Activated CD8-positive, alpha-beta T cell treated with anti-CD3 and anti-CD28 coated beads, Interleukin-2, amount 10 ng/mL, durations not matched to agents 7 days and 5 days (primary cell): ENCODE measurements around the gene OTOG. TPM values are rescaled to one million over a fixed set of nuclear protein-coding genes. Genes with fewer than 3 reads are reported as not detected.

Experiments used
- ATAC-seq: fragments of 150-1000 bp; cut with Tn5 transposase; one replicate; pipeline ENCODE4 v1.10.0; 2021; ENCODE audit warnings: moderate library complexity
- CTCF ChIA-PET: fragments of 350-600 bp; sonication (Branson Sonifier 250); formaldehyde crosslinking; loops from one replicate; lab custom pipeline; 2021; ENCODE audit warnings: antibody characterized with exemption; lab: Charles Lee
- POLR2A ChIA-PET: fragments of 350-600 bp; sonication (Branson Sonifier 250); formaldehyde crosslinking; loops from one replicate; lab custom pipeline; 2021; ENCODE audit warnings: antibody characterized with exemption; lab: Charles Lee
- DNase-seq: peaks from one replicate; pipeline ENCODE4 v3.0.0-alpha.2; 2020
- H3K27ac Mint-ChIP-seq: one replicate; pipeline ENCODE4 v1.8.0; 2021; ENCODE audit warnings: mild to moderate bottlenecking, mixed read lengths
- H3K27me3 Mint-ChIP-seq: one replicate; pipeline ENCODE4 v1.8.0; 2021; ENCODE audit warnings: low read depth, mixed read lengths
- H3K36me3 Mint-ChIP-seq: one replicate; pipeline ENCODE4 v1.8.0; 2021; ENCODE audit warnings: low read depth, mixed read lengths
- H3K4me1 Mint-ChIP-seq: one replicate; pipeline ENCODE4 v1.8.0; 2021; ENCODE audit warnings: low read depth, mixed read lengths
- H3K4me3 Mint-ChIP-seq: one replicate; pipeline ENCODE4 v1.8.0; 2021; ENCODE audit warnings: mild to moderate bottlenecking, mixed read lengths
- H3K9me3 Mint-ChIP-seq: one replicate; pipeline ENCODE4 v1.8.0; 2022; ENCODE audit warnings: mixed read lengths; ENCODE audit not compliant: insufficient read depth
- total RNA-seq, 2 experiments: library from RNA; stranded (reverse); gene quantifications; one replicate each; pipeline ENCODE4 v1.2.3, GENCODE V29; 2021

Gene OTOG
- total RNA-seq, 2 experiments from 2014 or later, result not detected

DNA sequence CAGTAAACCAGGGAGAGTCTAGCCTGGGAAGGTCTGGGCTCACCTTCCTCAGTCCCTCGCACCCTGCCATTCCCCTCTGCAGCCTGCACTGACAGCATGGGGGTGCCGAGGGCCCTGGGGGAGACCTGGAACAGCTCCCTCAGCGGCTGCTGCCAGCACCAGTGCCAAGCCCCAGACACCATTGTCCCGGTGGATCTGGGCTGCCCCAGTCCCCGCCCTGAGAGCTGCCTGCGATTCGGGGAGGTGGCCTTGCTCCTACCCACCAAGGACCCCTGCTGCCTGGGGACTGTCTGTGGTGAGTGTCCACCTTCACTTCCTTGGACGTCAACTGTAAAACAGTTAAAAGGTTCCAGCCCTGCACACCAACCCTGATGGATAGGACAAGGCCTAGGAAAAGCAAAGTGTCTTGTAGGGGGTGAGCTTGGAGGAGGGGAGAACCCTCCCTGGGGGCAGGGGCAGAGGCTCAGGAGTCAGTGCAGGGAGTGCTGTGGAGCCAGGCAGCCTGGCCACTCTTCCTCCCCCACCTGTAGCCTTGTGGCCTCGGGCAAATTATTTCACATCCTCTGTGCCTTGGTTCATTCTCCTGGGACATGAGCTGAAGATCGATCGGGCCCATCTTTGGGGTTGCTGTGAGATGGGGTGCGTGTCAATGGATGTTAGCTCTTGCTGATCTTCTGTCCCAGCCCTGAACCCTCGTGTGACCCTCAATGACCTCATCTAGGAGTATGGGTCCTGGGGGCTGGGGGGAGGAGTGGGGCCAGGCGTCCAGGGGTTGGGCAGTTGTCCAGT is 87.1 kb downstream of the OTOG start:
- Mint-ChIP-seq H3K36me3 (no peaks in the 10 kb centered on the region), H3K4me1 (no peaks in the 10 kb centered on the region), H3K4me3 (no peak overlapping the region), H3K27me3 (peaks cover 7% of the 10 kb centered on the region), H3K9me3 (no peaks in the 10 kb centered on the region), H3K27ac (no peak overlapping the region)
- ChIA-PET CTCF (no interaction called here), POLR2A (no interaction called here)
- DNase-seq (no peak), ATAC-seq (no peak)

- ChIA-PET CTCF (no interaction called here), POLR2A (no interaction called here)
- H3K27me3 Mint-ChIP-seq, result peaks cover 2% of the 10 kb centered on the region
- ATAC-seq (no peak), DNase-seq (no peak)
- H3K9me3 Mint-ChIP-seq, result no peaks in the 10 kb centered on the region
- H3K27ac Mint-ChIP-seq, result no peak overlapping the region
- no peak overlapping the region for H3K4me3 Mint-ChIP-seq
- H3K4me1 Mint-ChIP-seq, result no peaks in the 10 kb centered on the region
- H3K36me3 Mint-ChIP-seq, result no peaks in the 10 kb centered on the region
These were observed 87.9 kb downstream of the OTOG start for GRCh38 chr11:17634776-17635550.

GRCh38 chr11:17635551-17635938 is 88.5 kb downstream of the OTOG start:
- no peak overlapping the region for H3K27ac Mint-ChIP-seq
- ChIA-PET CTCF (no interaction called here), POLR2A (no interaction called here)
- no peaks in the 10 kb centered on the region for H3K4me1 Mint-ChIP-seq
- H3K9me3 Mint-ChIP-seq, result no peaks in the 10 kb centered on the region
- no peak for DNase-seq
- H3K4me3 Mint-ChIP-seq, result no peak overlapping the region
- H3K27me3 Mint-ChIP-seq, result no peaks in the 10 kb centered on the region
- H3K36me3 Mint-ChIP-seq, result no peaks in the 10 kb centered on the region
- no peak for ATAC-seq

DNA sequence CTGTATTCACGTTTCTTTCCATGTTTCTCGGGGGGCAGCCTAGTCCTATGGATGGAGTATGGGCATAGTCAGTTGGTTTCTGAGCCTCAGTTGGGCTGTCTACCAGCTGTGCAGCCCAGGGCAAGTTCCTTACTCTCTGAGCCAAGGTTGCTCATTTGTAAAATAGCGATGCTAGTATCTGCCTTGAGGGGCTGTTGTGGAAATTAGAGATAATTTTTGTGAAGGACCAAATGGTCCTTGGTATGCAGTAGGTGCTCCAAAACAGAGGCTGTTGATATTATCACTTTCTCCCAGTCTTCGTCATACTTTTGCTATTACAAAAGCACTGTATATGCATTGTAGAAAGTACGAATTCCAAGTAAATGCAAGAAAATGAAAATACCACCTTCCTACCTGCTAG is 89.7 kb downstream of the OTOG start:
- Mint-ChIP-seq H3K4me1 (no peaks in the 10 kb centered on the region), H3K36me3 (no peaks in the 10 kb centered on the region), H3K4me3 (no peak overlapping the region), H3K9me3 (no peaks in the 10 kb centered on the region), H3K27ac (no peak overlapping the region), H3K27me3 (no peaks in the 10 kb centered on the region)
- POLR2A ChIA-PET, result no interaction called here
- ATAC-seq (no peak), DNase-seq (no peak)
- CTCF ChIA-PET, result no interaction called here

GRCh38 chr11:17637901-17638300 is 90.8 kb downstream of the OTOG start:
- Mint-ChIP-seq H3K27me3 (no peaks in the 10 kb centered on the region), H3K4me3 (no peak overlapping the region), H3K36me3 (no peaks in the 10 kb centered on the region), H3K9me3 (no peaks in the 10 kb centered on the region), H3K27ac (no peak overlapping the region), H3K4me1 (no peaks in the 10 kb centered on the region)
- DNase-seq, result no peak
- ChIA-PET POLR2A (no interaction called here), CTCF (no interaction called here)
- no peak for ATAC-seq

GRCh38 chr11:17638311-17638710 is 91.3 kb downstream of the OTOG start:
- CTCF ChIA-PET, result no interaction called here

GRCh38 chr11:17639091-17639490 is 92.0 kb downstream of the OTOG start:
- H3K27me3 Mint-ChIP-seq, result no peaks in the 10 kb centered on the region
- ATAC-seq (no peak), DNase-seq (no peak)
- no peak overlapping the region for H3K27ac Mint-ChIP-seq
- CTCF ChIA-PET, result no interaction called here
- H3K9me3 Mint-ChIP-seq, result no peaks in the 10 kb centered on the region
- H3K4me1 Mint-ChIP-seq, result no peaks in the 10 kb centered on the region
- no peak overlapping the region for H3K4me3 Mint-ChIP-seq
- H3K36me3 Mint-ChIP-seq, result no peaks in the 10 kb centered on the region
- POLR2A ChIA-PET, result no interaction called here

More at GRCh38 chr11:17638311-17638710, 91.3 kb downstream of the OTOG start:
- POLR2A ChIA-PET, result no interaction called here
- Mint-ChIP-seq H3K27ac (no peak overlapping the region), H3K36me3 (no peaks in the 10 kb centered on the region), H3K27me3 (no peaks in the 10 kb centered on the region), H3K4me1 (no peaks in the 10 kb centered on the region), H3K4me3 (no peak overlapping the region), H3K9me3 (no peaks in the 10 kb centered on the region)
- DNase-seq, result no peak
- ATAC-seq, result no peak

GRCh38 chr11:17639781-17640180 is 92.7 kb downstream of the OTOG start:
- no peaks in the 10 kb centered on the region for H3K27me3 Mint-ChIP-seq
- no peak overlapping the region for H3K4me3 Mint-ChIP-seq
- no peak overlapping the region for H3K27ac Mint-ChIP-seq
- H3K36me3 Mint-ChIP-seq, result no peaks in the 10 kb centered on the region
- no peaks in the 10 kb centered on the region for H3K9me3 Mint-ChIP-seq
- DNase-seq (no peak), ATAC-seq (no peak)
- POLR2A ChIA-PET, result no interaction called here
- CTCF ChIA-PET, result no interaction called here
- H3K4me1 Mint-ChIP-seq, result no peaks in the 10 kb centered on the region

DNA sequence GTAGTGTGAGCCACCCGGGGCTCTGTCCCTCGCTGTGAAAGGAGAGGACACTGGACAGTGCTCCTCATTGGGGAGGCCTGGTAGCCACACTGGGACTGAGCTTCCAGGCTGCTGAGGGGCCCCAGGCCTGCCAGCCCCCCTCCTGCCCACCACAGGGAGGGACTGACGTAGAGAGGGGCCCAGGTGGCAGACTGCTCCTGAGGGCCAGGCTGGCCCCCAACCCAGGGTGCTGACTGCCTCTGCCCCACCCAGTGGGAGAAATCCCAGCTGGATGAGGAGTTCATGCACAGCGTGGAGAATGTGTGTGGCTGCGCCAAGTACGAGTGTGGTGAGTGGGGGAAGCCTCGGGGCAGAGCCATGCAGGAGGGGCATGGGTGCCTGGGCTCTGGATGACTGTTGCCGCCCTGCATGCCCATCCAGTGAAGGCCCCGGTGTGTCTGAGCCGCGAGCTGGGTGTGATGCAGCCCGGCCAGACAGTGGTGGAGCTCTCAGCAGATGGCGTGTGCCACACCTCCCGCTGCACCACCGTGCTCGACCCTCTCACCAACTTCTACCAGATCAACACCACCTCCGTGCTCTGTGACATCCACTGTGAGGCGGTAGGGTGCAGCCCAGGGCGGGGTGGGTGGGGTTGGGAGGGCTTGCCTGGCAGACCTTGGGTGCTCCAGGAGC is 93.6 kb downstream of the OTOG start:
- H3K36me3 Mint-ChIP-seq, result no peaks in the 10 kb centered on the region
- DNase-seq (no peak), ATAC-seq (no peak)
- ChIA-PET CTCF (no interaction called here), POLR2A (no interaction called here)
- H3K4me1 Mint-ChIP-seq, result no peaks in the 10 kb centered on the region
- H3K4me3 Mint-ChIP-seq, result no peak overlapping the region
- H3K27ac Mint-ChIP-seq, result no peak overlapping the region
- no peaks in the 10 kb centered on the region for H3K27me3 Mint-ChIP-seq
- no peaks in the 10 kb centered on the region for H3K9me3 Mint-ChIP-seq

GRCh38 chr11:17641792-17642350 is 94.8 kb downstream of the OTOG start:
- ChIA-PET CTCF (no interaction called here), POLR2A (no interaction called here)
- Mint-ChIP-seq H3K4me1 (no peaks in the 10 kb centered on the region), H3K27ac (no peak overlapping the region), H3K4me3 (no peak overlapping the region), H3K9me3 (no peaks in the 10 kb centered on the region), H3K27me3 (no peaks in the 10 kb centered on the region), H3K36me3 (no peaks in the 10 kb centered on the region)
- no peak for ATAC-seq
- DNase-seq, result no peak

- CTCF ChIA-PET, result no interaction called here
- no peak for DNase-seq
- no peak for ATAC-seq
- Mint-ChIP-seq H3K9me3 (no peaks in the 10 kb centered on the region), H3K36me3 (no peaks in the 10 kb centered on the region), H3K27ac (no peak overlapping the region), H3K4me3 (no peak overlapping the region), H3K27me3 (no peaks in the 10 kb centered on the region), H3K4me1 (no peaks in the 10 kb centered on the region)
- POLR2A ChIA-PET, result no interaction called here
These were observed 95.3 kb downstream of the OTOG start for GRCh38 chr11:17642370-17642769.

DNA sequence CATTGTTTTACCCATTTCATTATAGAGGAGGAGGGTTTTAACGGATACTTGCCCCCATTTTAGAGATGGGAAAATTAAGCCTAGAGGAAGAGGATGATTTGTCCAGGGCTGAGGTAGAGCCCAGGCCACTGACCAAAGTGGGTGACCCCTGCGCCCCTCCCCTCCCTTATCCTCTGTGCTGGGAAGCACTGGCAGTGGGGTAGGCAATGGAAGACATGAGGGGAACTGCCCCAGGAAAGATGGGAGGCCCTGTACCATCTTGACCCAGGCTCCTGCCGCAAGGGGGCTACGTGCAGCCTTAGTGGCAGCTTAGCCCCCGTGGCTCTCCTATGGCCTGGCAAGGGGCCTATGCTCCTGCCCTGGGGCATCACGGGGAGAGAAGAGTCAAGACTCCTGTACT is 95.9 kb downstream of the OTOG start:
- no peaks in the 10 kb centered on the region for H3K36me3 Mint-ChIP-seq
- no peaks in the 10 kb centered on the region for H3K9me3 Mint-ChIP-seq
- POLR2A ChIA-PET, result no interaction called here
- peaks cover 2% of the 10 kb centered on the region for H3K27me3 Mint-ChIP-seq
- no peak for DNase-seq
- no peaks in the 10 kb centered on the region for H3K4me1 Mint-ChIP-seq
- H3K27ac Mint-ChIP-seq, result no peak overlapping the region
- no peak overlapping the region for H3K4me3 Mint-ChIP-seq
- CTCF ChIA-PET, result no interaction called here
- ATAC-seq, result no peak
